ENCODE results near the gene MAP7D1. TPM values are rescaled to one million over a fixed set of nuclear protein-coding genes. Genes with fewer than 3 reads are reported as not detected.
"Not testable (repeated sequence)": the region's sequence is repeated elsewhere in the genome, so short reads cannot be mapped to it uniquely, and the experiment has no call there.

Gene MAP7D1
- polyA plus RNA-seq, 1 donor, result 148 TPM

DNA sequence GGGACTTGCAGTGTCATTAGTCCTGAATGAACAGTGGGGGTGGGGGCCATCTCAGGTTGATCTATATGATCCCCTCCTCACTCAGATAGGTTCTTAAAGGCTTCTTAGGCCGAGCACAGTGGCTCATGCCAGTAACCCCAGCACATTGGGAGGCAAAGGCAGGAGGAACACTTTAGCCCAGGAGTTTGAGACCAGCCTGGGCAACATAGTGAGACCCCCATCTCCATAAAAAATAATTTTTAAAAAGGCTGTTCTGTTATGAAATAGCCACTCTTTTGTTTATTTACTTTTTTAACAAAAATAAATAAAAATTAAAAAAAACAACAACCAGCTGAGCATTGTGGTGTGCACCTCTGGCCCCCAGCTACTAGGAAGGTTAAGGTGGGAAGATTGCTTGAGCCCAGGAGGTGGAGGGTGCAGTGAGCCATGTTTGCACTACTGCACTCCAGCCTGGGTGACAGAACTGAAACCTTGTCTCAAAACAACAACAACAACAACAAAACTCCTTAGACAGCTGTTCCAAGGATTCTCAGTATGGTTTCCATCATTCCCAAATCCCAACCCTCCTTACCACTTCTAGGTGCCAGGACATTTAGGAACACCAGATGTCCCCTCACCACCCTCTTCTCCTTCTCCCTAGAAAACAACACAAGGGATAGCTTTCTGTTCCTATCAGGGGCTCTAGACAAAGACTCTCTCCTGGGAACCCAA lies 4.7 kb upstream of the MAP7D1 start:
- DNase-seq (ENCODE audit: low read depth), result no peak

DNA sequence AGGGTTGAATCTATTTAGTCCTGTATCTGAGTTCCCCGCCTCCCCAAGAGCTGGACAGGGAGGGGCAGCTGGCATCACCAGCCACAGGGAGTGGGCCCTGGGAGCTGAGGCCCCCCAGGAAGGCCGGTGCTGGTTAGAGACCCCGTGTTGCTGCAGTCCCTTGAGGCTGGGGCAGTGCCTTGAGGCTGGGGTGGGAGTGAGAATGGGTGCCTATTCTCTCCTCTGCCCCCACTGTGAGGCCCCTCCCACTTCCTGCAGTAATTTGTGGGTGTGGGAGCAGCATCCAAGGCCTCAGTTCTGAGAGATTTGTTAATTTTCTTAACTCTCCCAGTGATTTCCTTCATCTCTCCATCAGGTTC lies 4.1 kb upstream of the MAP7D1 start:
- DNase-seq (ENCODE audit: low read depth), result no peak

DNA sequence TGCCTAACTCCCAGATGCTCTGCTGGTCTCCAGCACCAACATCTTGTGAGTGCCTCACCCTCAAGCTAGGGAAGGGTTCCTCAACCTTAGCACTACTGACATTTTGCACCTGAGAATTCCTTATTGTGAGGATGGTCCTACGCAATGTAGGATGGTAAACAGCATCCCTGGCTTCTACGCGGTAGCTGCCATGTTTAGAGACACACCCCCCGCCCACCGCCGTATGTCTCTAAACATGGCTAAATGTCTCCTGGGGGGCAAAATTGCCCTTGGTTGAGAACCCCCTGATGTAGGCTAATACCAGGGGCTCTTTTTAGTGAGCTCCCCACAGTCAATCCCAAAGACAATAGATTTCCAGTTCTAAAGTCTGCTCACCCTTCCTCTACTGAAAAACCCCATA lies 2.5 kb upstream of the MAP7D1 start:
- DNase-seq (ENCODE audit: low read depth), result no peak

DNA sequence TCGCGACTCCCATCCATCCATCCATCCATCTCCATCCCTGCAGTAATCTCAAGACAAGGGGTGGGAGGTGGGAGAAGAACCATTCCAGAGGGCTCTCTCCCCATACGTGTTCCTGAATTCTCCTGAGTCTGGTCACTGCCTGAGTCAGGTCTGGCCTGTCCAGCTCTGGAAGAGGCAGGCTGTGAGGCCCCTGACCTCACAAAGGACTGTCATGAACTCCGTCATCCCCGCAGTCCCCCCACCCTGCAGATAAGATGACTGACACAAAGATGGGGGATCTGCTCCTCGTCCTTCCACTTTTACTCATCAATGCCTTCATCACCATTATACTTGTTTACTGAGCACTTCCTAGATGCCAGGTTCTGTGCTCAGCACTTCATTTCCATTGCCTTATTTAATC lies 1.6 kb upstream of the MAP7D1 start:
- no peak for DNase-seq (ENCODE audit: low read depth)

DNA sequence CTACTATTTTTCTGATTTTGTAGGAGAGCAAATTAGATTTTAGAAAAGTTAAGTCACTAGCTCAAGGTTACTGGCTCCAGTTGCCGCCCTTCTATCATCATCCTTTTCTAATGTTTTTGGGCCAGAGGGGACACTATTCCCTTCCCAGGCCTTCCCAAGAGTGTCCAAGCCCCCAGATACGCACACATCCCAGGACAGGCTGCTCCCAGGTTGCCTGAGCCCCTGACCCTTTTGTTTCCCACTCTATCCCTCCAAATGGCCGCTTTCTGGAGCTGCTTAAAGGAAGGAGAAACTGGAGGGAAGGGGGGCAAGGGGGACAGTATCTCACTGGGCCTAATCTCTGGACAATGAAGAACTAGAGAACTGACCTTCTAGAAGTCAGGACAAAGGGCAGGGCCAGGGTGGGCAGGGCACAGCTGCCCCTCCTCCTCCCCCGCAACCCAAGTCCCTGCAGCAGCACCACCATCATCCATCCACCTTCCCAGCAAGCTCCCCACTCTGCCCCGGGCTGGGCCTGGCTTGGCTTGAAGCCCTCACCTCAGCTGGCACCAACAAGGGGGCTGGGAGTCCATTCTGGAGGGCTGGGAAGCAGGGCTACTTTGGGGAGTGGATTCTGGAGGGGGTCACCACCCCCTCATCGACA lies 1.1 kb upstream of the MAP7D1 start:
- DNase-seq (ENCODE audit: low read depth), result no peak

DNA sequence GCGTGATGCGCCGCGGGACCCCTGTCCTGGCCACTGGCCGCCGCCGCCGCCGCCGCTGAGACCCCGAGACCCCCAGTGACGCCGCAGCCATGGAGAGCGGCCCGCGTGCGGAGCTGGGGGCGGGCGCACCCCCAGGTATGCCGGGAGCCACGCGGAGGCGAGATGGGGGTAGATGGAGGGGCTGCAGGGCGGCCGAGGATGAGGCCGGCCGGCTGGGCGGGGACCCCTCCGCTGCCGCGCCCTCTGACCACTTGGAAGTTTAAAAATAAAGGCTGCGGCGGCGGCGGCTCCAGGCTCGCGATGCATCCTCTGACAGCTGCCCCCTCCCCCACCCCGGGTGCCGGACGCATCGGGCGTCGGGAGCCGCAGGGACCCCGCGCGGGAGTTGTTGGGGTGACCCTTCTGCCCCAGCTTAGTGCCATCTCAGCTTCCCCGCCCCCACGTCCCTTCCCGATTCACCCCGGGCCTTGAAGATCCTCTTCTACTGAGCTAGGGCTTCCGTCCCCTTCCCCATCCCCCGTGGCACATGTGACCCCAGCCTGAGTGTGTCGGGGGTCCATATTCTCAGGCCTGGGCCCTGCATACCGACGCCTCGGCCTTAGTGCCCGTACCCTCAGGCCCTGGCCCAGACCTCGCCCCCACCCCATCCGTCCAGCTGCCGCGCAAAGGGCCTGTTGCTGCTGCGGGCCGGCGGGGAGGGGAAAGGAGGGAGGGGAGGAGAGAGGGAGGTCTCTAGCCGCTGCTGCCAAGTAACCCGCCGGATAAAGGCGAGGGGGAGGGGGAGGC lies 562 bp downstream of the MAP7D1 start:
- DNase-seq (ENCODE audit: low read depth), result no peak

DNA sequence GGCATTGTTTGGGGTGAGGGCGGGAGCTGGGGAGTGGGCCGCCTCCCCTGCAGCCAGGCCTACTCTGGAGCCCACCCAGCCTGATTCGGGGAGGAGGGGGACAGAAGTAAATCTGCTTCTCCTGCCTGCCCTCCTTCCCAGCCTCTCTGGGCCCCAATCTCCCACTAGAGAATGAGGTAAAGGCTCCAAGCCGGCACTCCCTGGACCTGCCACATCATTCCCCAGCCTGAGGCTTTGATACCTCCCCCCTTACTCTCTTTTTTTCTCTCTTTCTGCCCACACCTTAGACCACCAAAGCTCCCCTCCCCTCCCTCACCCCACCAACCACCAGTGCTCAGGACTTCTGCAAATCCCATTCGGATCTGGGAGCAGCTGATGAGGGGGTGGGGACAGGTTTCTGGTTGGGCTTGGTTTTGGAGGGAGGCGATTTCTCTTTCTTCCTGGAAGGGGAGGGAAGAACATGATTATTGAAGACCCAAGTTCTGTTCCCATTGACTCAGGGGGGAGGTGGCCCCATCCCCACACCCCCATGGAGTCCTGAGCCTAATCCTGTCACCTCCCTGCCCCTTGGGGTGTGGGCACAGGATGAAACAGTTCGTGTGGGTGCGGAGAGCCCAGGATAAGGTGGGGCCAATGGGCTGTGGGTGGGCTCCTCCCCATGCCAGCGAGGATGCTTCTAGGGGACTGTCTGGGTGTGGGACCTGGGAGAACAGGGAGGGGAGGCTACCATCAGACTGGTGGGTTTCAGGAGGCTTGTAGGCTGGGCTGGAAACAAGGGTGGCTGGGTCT lies 1.3 kb downstream of the MAP7D1 start:
- no peak for DNase-seq (ENCODE audit: low read depth)

DNA sequence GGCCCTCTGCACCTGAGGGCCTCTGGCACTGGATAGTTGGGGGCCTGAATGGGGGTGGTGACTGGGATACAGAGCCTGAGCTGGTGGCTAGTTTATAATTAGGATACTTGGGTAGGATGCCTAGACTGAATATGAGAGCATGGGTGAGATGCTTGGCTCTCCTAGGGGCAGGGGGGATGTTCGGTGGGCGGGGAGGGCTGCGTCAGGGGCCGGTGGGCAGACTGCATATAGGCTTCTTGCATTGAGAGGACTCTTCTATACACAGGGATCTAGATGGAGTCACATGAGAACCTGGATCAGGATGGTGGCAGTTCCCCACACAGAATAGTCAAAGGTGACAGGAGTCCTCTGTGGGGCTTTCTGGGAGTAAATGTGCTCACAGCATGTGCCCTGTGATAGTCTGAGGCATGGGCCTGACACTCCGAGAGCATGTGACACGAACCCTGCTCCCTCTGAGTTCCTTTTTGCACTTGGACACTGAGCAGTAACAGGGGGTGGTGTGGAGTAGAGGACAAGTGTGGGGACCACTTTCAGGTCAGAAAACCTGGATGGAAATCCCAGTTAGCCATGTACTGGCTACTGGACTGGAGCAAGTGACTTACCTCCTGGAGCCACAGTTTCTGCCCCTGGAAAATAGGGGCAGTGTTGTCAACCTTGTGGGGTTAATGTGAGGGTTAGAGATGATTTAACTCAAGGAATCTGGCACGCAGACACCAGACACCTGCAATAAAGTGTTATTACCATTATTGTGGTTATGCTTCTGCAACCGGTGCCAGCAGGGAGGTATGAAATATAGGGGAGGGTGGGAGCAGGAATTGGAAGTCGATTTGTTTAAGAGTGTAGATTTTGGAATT lies 2.2 kb downstream of the MAP7D1 start:
- no peak for DNase-seq (ENCODE audit: low read depth)

DNA sequence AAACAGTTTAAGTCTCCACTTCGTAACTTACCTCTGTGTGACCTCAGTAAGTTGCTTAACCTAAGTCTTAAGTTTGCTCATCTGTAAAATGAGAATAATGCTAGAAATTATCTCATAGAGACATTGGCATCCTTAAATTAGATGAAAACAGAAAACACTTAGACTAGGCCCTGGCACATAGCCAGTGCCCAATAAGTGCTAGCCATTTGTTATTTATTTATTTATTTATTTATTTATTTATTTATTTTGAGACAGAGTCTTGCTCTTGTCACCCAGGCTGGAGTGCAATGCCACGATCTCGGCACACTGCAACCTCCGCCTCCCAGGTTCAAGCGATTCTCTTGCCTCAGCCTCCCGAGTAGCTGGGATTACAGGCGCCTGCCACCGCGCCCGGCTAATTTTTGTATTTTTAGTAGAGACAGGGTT lies 2.9 kb downstream of the MAP7D1 start:
- not testable (repeated sequence) for DNase-seq (ENCODE audit: low read depth)

DNA sequence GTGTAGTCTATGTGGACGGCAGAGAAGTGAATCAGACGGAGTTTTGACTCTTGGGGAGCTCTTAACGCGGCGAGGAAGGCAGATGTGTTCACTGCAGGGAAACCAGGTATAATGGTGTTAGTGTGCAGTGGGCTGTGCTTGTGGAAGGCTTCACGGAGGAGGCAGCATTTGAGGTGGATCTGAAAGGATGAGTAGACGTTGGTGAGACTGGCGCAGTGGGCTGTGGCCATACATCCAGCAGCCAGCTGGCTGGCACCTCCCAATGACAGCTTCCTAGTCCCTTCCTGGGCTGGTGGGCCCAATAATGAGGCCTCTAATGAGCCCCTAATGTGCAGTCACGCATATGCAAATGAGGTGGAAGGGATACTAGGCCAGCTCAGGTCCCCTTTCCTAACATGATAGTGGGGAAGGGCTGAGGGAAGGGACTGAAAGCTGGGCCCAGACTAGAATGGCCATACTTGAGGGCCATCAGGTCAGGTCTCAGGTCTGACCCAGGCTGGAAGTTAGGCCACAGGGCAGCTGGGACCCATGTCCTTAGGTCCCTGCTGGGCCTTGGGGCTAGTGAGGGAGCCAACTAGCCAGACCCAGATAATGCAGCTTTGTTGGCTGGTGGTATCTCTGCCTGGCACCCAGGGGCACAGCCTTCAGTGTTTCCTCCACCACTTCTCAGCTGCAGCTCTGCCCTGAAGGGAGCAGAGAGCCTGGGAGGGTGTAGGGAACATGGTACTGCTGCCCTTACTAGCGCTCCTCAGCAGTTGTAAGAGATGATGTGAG lies 3.8 kb downstream of the MAP7D1 start:
- no peak for DNase-seq (ENCODE audit: low read depth)

DNA sequence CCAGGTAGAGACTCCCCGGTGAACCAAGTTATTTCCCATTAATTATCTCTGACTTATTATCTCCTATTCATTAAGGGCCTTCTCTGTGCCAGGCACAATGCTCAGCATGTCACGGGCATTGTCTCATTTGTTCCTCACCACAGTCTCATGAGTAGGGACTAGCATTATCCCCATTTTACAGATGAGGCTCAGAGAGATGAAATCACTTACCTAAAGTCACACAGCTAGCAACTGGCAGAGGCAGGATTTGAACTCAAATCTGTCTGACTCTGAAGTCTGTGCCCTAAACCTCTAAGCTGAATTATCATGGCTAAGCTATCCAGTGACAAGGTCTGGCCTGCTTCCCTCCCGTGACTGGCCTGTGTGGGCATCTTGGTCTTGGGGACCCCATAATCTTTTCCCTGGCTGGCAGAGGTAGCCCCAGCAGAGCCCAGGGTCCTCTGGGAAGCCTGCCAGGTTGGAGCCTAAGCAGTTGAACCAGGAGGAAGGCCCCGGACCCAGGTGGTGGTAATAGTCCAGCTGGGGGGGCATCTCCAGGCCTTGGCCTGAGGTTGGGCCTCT lies 4.5 kb downstream of the MAP7D1 start:
- no peak for DNase-seq (ENCODE audit: low read depth)

DNA sequence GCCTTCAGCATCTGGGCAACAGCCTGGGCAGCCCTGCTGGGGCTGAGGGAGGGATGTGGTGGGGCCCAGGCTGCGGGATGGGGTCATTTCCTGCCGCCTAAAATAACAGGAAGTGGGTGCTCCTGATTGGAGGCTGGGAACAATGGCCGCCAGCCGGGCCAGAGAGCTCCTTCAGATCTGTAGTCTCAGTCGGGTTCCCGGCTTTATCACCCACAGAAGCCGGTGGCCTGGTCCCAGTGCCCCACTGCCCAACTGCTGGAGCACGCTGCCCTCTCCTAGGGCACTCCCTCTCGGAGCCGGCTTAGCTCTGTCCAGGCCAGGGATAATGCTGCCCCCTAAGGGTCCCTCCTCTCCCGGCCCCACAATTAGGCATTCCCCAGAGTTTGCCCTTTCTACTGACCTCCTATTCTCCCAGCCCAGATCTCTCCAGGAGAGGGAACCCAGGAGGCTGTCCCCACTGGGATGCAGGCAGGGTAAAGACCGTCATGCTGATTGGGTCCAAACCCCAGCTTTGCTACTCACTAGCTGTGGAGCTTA lies 5.1 kb downstream of the MAP7D1 start:
- no peak for DNase-seq (ENCODE audit: low read depth)

DNA sequence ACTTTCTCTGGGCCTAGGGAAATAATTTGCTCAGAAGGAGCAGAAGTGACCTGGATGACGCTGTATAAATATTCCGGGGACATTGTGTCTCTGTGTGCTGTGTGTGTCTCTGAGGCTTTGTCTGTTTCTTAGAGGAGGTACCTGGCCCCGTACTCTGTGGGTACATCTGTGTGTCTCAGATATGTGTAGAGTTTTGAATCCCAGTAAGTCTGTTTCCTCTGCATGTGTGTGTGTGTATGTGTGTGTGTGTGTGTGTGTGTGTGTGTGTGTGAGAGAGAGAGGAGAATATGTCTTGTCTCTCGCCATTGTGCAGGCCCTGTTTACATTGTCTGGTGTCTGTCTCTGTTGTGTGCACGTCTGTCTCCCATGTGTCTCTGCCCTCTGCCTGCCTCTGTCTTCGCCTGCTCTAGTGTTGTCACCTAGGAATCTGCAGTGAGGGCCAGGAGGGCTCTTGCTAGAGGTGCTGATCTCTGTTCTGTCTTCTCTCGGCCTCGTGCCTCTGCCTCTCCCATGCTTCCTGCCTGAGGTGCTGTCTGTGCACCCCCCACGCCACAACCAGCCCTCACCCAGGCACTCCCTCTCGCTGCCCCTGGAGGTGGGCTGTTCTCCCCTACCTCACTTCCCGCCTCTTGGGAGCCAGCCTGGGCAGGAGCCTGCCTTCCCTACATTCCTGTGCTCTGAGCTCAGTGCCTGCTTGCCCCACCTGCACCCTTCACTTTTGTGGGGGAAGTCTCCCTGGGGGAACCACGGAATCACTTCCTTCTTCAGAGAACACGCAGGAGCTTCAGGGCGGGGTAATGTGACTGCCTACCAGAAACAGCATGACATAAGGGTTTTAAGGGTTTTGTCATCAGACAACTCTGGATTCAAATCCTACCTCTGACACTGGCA lies 5.9 kb downstream of the MAP7D1 start:
- DNase-seq (ENCODE audit: low read depth), result no peak

DNA sequence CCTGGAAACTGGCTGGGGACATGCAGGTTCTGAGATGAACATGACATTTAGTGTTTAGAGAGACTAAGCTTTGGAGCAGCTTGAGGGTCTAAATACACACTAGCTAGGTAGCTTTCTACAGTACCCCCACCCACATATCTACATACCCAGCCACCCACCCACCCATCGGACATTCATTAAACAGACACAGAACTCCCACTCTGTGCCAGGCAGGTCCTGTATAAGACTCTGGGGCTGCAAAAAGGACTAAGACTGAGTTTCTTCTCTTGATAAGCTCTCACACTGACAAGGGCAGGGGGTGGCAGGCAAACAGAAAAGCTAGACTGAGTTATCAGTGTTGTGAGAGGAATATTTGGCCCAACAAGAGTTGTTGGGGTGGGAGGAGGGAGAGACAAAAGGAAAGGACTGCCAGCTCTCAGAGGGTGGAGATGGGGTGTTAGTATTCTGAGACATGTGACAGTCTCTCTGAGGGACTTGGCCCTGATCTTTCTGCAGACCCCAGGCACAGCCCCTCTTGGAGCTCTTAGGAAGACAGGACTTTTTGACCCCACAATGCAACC lies 6.8 kb downstream of the MAP7D1 start:
- DNase-seq (ENCODE audit: low read depth), result no peak

DNA sequence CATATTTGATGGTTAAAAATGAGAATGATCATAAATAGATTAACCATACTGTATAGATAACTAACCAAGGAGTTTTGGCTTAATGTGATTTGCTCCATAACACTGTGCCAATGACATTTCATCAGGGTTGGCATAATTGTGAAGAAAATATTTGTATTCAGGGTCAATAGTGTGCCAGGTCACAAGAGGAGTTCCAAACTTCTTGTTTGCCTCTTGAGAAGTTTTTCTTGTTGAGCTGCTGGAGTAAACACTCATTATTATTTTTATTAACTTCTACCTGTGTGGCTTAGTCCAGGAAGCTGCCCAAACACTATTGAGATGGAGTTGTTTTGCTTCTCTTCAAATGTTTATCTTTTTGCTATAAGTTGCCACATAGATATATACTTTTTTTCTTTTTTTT lies 7.5 kb downstream of the MAP7D1 start:
- no peak for DNase-seq (ENCODE audit: low read depth)

DNA sequence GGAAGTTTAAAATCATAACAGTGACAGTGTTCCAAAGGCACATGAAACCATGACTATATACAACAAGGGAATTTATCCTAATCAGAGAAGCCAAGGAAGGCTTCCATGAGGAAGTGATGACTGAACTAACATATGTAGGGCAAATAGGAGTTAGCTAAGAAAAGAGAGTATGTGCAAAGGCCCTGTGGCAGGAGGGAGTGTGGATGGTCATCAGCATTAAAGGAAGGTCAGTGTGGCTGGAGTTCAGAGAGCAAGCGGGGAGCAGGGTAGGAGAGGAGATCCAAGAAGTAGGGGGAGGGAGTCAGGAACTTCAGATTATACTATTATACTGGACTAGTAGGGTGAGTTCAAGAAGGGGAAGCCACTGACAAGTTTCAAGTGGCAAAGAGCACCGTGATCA lies 8.4 kb downstream of the MAP7D1 start:
- DNase-seq (ENCODE audit: low read depth), result no peak

DNA sequence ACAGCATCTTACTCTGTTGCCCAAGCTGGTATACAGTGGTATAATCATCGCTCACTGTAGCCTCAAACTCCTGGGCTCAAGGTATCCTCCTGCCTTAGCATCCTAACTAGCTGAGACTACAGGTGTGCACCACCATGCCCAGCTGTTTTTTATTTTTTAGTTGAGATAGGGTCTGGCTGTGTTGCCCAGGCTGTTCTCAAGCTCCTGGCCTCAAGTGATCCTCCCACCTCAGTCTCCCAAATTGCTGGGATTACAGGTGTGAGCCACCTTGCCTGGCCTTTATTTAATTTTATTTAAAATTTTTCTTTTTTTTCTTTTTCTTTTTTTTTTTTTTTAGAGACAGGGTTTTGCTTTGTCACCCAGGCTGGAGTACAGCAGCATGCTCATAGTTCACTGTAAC lies 9.2 kb downstream of the MAP7D1 start:
- no peak for DNase-seq (ENCODE audit: low read depth)

DNA sequence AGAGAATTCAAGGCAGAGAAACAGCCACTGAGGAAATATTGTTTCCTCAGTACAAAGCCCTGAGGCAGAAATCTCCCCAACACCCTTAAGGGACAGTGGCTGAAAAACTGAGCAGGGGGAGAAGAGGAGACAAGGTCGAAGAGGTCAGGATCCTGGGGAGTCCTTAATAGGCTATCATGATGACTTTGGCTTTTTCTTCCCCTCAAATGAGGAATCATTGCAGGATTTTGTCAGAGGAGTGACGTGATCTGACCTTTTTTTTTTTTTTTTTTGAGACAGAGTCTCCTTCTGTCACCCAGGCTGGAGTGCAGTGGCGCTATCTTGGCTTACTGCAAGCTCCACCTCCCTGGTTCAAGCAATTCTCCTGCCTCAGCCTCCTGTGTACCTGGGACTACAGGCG lies 10.2 kb downstream of the MAP7D1 start:
- no peak for DNase-seq (ENCODE audit: low read depth)
